WTC11 (cell line): ENCODE measurements around the gene RNF222. TPM values are rescaled to one million over a fixed set of nuclear protein-coding genes. Genes with fewer than 3 reads are reported as not detected.
A peak's percentile ranks its signal among the peaks of the same experiment; 100 is the strongest.

Source experiments
- ATAC-seq: fragments of 200-7000 bp; cut with Tn5 transposase; 2 replicates; pipeline ENCODE4 v1.10.0; 2021; ENCODE audit warnings: mild to moderate bottlenecking, moderate library complexity
- CTCF ChIA-PET: fragments of 300-600 bp; sonication (Branson Sonifier 250); formaldehyde crosslinking; loops from one replicate; lab custom pipeline; 2021; ENCODE audit warnings: antibody characterized with exemption; lab: Charles Lee
- POLR2A ChIA-PET: fragments of 350-600 bp; sonication (Branson Sonifier 250); formaldehyde crosslinking; loops from one replicate; lab custom pipeline; 2021; ENCODE audit warnings: antibody characterized with exemption; lab: Charles Lee
- DNase-seq: peaks from one replicate; pipeline ENCODE4 v3.0.0; 2021; ENCODE audit warnings: low spot score
- H3K27ac Mint-ChIP-seq: 2 replicates; pipeline ENCODE4 v1.8.0; 2021; ENCODE audit warnings: mixed read lengths
- H3K27me3 Mint-ChIP-seq: 2 replicates; pipeline ENCODE4 v1.8.0; 2021; ENCODE audit warnings: low read depth, mild to moderate bottlenecking, moderate library complexity, mixed read lengths
- H3K36me3 Mint-ChIP-seq: 2 replicates; pipeline ENCODE4 v1.8.0; 2021; ENCODE audit warnings: mixed read lengths
- H3K4me1 Mint-ChIP-seq: 2 replicates; pipeline ENCODE4 v1.8.0; 2022; ENCODE audit warnings: mixed read lengths
- H3K4me3 Mint-ChIP-seq: 2 replicates; pipeline ENCODE4 v1.8.0; 2021; ENCODE audit warnings: mild to moderate bottlenecking, moderate library complexity, mixed read lengths
- H3K9me3 Mint-ChIP-seq: 2 replicates; pipeline ENCODE4 v1.8.0; 2021; ENCODE audit warnings: mixed read lengths
- CREM ChIP-seq: sonication (generic); formaldehyde crosslinking; IDR thresholded peaks from 2 replicates; pipeline ENCODE4 v1.8.1; 2022; ENCODE audit warnings: mild to moderate bottlenecking, missing genetic modification reagents, moderate library complexity
- ERG ChIP-seq: fragments of 250-450 bp; sonication (Bioruptor Pico); IDR thresholded peaks from 2 replicates; pipeline ENCODE4 v1.8.0; 2021; ENCODE audit warnings: mild to moderate bottlenecking
- ESRRA ChIP-seq: sonication (generic); formaldehyde crosslinking; IDR thresholded peaks from 2 replicates; pipeline ENCODE4 v1.8.1; 2022; ENCODE audit warnings: mild to moderate bottlenecking, missing genetic modification reagents, borderline replicate concordance
- FOXP4 ChIP-seq: sonication (generic); formaldehyde crosslinking; IDR thresholded peaks from 2 replicates; pipeline ENCODE4 v1.8.0; 2022; ENCODE audit warnings: mild to moderate bottlenecking, missing genetic modification reagents
- GABPB1 ChIP-seq: sonication (generic); formaldehyde crosslinking; IDR thresholded peaks from 2 replicates; pipeline ENCODE4 v1.8.1; 2023; ENCODE audit warnings: mild to moderate bottlenecking, missing genetic modification reagents
- GRHL2 ChIP-seq: fragments of 250-450 bp; sonication (Bioruptor Pico); IDR thresholded peaks from 2 replicates; pipeline ENCODE4 v1.8.0; 2022; ENCODE audit warnings: mild to moderate bottlenecking, moderate library complexity; ENCODE audit not compliant: insufficient replicate concordance, severe bottlenecking
- HMGA2 ChIP-seq: fragments of 250-450 bp; sonication (Bioruptor Pico); IDR thresholded peaks from 2 replicates; pipeline ENCODE4 v1.4.0; 2021; ENCODE audit warnings: mild to moderate bottlenecking, moderate library complexity
- IRF2 ChIP-seq: sonication (generic); formaldehyde crosslinking; IDR thresholded peaks from 2 replicates; pipeline ENCODE4 v1.8.0; 2022; ENCODE audit warnings: low read depth, missing genetic modification reagents, borderline replicate concordance
- MLX ChIP-seq: sonication (generic); formaldehyde crosslinking; IDR thresholded peaks from 2 replicates; pipeline ENCODE4 v1.8.1; 2023; ENCODE audit warnings: mild to moderate bottlenecking, missing genetic modification reagents, moderate library complexity
- NFYB ChIP-seq: sonication (generic); formaldehyde crosslinking; conservative IDR thresholded peaks from 2 replicates; pipeline ENCODE4 v1.8.0; 2022; ENCODE audit warnings: low read depth, missing genetic modification reagents
- NR1H2 ChIP-seq: sonication (generic); formaldehyde crosslinking; IDR thresholded peaks from 2 replicates; pipeline ENCODE4 v1.9.0; 2021; ENCODE audit warnings: mild to moderate bottlenecking, moderate library complexity, missing genetic modification reagents
- NR2C2 ChIP-seq: sonication (generic); formaldehyde crosslinking; IDR thresholded peaks from 2 replicates; pipeline ENCODE4 v1.8.0; 2022; ENCODE audit warnings: mild to moderate bottlenecking, missing genetic modification reagents
- PRDM15 ChIP-seq: sonication (generic); formaldehyde crosslinking; IDR thresholded peaks from 2 replicates; pipeline ENCODE4 v1.8.0; 2022; ENCODE audit warnings: missing genetic modification reagents
- PRRX2 ChIP-seq: fragments of 250-450 bp; sonication (Bioruptor Pico); IDR thresholded peaks from 2 replicates; pipeline ENCODE4 v1.8.0; 2021; ENCODE audit warnings: mild to moderate bottlenecking
- RELA ChIP-seq: sonication (generic); formaldehyde crosslinking; IDR thresholded peaks from 2 replicates; pipeline ENCODE4 v1.8.1; 2022; ENCODE audit warnings: missing genetic modification reagents, mild to moderate bottlenecking, borderline replicate concordance
- STAT6 ChIP-seq: sonication (generic); formaldehyde crosslinking; conservative IDR thresholded peaks from 2 replicates; pipeline ENCODE4 v1.8.1; 2023; ENCODE audit warnings: mild to moderate bottlenecking, low read depth, missing genetic modification reagents, moderate library complexity
- TP53 ChIP-seq: sonication (generic); formaldehyde crosslinking; IDR thresholded peaks from 2 replicates; pipeline ENCODE4 v1.8.1; 2023; ENCODE audit warnings: mild to moderate bottlenecking, missing genetic modification reagents
- ZMAT4 ChIP-seq: fragments of 250-450 bp; sonication (Bioruptor Pico); IDR thresholded peaks from 2 replicates; pipeline ENCODE4 v1.9.0; 2021; ENCODE audit warnings: mild to moderate bottlenecking
- ZNF317 ChIP-seq: sonication (generic); formaldehyde crosslinking; IDR thresholded peaks from 2 replicates; pipeline ENCODE4 v1.8.1; 2023; ENCODE audit warnings: low read depth, mild to moderate bottlenecking, moderate library complexity, missing genetic modification reagents, borderline replicate concordance
- ZNF512 ChIP-seq: sonication (generic); formaldehyde crosslinking; IDR thresholded peaks from 2 replicates; pipeline ENCODE4 v1.8.1; 2022; ENCODE audit warnings: missing genetic modification reagents, borderline replicate concordance
- total RNA-seq: library from RNA; stranded (reverse); gene quantifications from 3 replicates; pipeline ENCODE4 v1.2.3, GENCODE V29; 2021

RNF222 gene
- total RNA-seq, 1 experiment from 2014 or later, result not detected

GRCh38 chr17:8362651-8363332 is 34.8 kb downstream of the RNF222 start:
- CTCF ChIA-PET, result no interaction called here
- H3K4me3 Mint-ChIP-seq, result no peak overlapping the region
- no peak for TF ChIP-seq NR2C2 (CRISPR knock-in tag)
- no peak for TF ChIP-seq PRDM15 (CRISPR knock-in tag)
- no peak for TF ChIP-seq GABPB1 (CRISPR knock-in tag)
- no peak for TF ChIP-seq NFYB
- no peak for TF ChIP-seq NR1H2 (CRISPR knock-in tag)
- TF ChIP-seq HMGA2, result no peak
- no peak for TF ChIP-seq ZNF317
- no peak for TF ChIP-seq PRRX2 (CRISPR knock-in tag)
- no peak for TF ChIP-seq ZMAT4 (CRISPR knock-in tag)
- no peak for TF ChIP-seq MLX (CRISPR knock-in tag)
- TF ChIP-seq GRHL2, result no peak
- TF ChIP-seq STAT6 (CRISPR knock-in tag), result no peak
- no peak for TF ChIP-seq ERG
- no peak overlapping the region for H3K27ac Mint-ChIP-seq
- DNase-seq (no peak), ATAC-seq (no peak)
- no peaks in the 10 kb centered on the region for H3K9me3 Mint-ChIP-seq
- POLR2A ChIA-PET, result no interaction called here
- H3K4me1 Mint-ChIP-seq, result peaks cover 25% of the 10 kb centered on the region
- peaks cover 2% of the 10 kb centered on the region; the same call in 1 of the 2 replicates for H3K36me3 Mint-ChIP-seq
- no peaks in the 10 kb centered on the region for H3K27me3 Mint-ChIP-seq

GRCh38 chr17:8360751-8361150 is 36.9 kb downstream of the RNF222 start:
- H3K27me3 Mint-ChIP-seq, result 0 out of 2 replicates have a peak, but pooled peaks cover 2% of the 10 kb centered on the region
- CTCF ChIA-PET, result interaction anchor here (0.7 to 1.9 kb wide), 4 partner anchors 23 to 858 kb away, joined by 3 to 7 read pairs (median 4); no protein-coding TSS in a partner anchor
- peaks cover 4% of the 10 kb centered on the region for H3K9me3 Mint-ChIP-seq
- H3K4me3 Mint-ChIP-seq, result no peak overlapping the region
- peak overlapping the region; percentile 71; the same call in 1 of the 2 replicates for H3K27ac Mint-ChIP-seq
- peaks cover 25% of the 10 kb centered on the region for H3K4me1 Mint-ChIP-seq
- DNase-seq (no peak), ATAC-seq (no peak)
- no peaks in the 10 kb centered on the region for H3K36me3 Mint-ChIP-seq
- POLR2A ChIA-PET, result no interaction called here
- TF ChIP-seq IRF2 (no peak), FOXP4 (CRISPR knock-in tag) (no peak), ZNF512 (CRISPR knock-in tag) (no peak), TP53 (no peak), RELA (CRISPR knock-in tag) (no peak), ESRRA (no peak), CREM (CRISPR knock-in tag) (no peak)
